Left cardiac atrium (tissue), 2 donors: ENCODE measurements around the gene PPP1R17. TPM values are rescaled to one million over a fixed set of nuclear protein-coding genes. Genes with fewer than 3 reads are reported as not detected.

Source experiments
- total RNA-seq, 2 donors: library from RNA; stranded (reverse); fragmentation: NEBNext Ultra II Directional; extraction: Animal tissue kit (Norgen Biotek cat#: 25700); gene quantifications; one replicate each; pipeline ENCODE4 v1.2.1, GENCODE V29; 2021
- donor health status: DM: no; HTN: yes; CAD: no; lungs with severe emphysema.
- donor health status: DM: yes; HTN: yes; CAD: no.

The PPP1R17 gene
- total RNA-seq, 2 donors from 2014 or later: not detected

Other genes with a start within 250 kb of the PPP1R17 start
- not detected for gene ITPRID1, start 173.1 kb upstream of the PPP1R17 start, total RNA-seq